Spleen (tissue), 7 donors: ENCODE measurements around the gene ATXN7L1.

ENCODE experiments used
- POLR2A ChIP-seq, 3 donors: fragments of 450-650 bp; IDR thresholded peaks; one replicate each; pipeline ENCODE4 v1.5.1; 2017; ENCODE audit warnings: antibody characterized with exemption in 3 of 3, mild to moderate bottlenecking in 1 of 3
- POLR2AphosphoS5 ChIP-seq, 3 donors: sonication (generic); formaldehyde crosslinking; IDR thresholded peaks; one replicate each; pipeline ENCODE4 v1.5.1; 2017; ENCODE audit warnings: antibody characterized with exemption in 3 of 3
- TF ChIP-seq, protein P1 (sequence below), 11 experiments: fragments of 200-600 bp in 7 of 11; fragments of 450-650 bp in 4 of 11; sonication (generic) in 4 of 11; IDR thresholded peaks in 8 of 11; conservative IDR thresholded peaks in 3 of 11; 1 replicate in 7 of 11; 2 replicates in 4 of 11; pipeline versions ENCODE4 v1.4.0 to v1.8.0; 2016 to 2021; ENCODE audit warnings: antibody characterized with exemption in 11 of 11, inconsistent platforms in 4 of 11, mild to moderate bottlenecking in 1 of 11
- donor health status: DM: no; HTN: no; CAD: no; lungs with moderate emphysema.
- donor health status: DM: no; HTN: no; CAD: no.
- donor health status: DM: no; HTN: no; CAD: no.

GRCh38 chr7:105583061-105583460 lies 293.3 kb downstream of the ATXN7L1 start:
- TF ChIP-seq, protein P1, sequence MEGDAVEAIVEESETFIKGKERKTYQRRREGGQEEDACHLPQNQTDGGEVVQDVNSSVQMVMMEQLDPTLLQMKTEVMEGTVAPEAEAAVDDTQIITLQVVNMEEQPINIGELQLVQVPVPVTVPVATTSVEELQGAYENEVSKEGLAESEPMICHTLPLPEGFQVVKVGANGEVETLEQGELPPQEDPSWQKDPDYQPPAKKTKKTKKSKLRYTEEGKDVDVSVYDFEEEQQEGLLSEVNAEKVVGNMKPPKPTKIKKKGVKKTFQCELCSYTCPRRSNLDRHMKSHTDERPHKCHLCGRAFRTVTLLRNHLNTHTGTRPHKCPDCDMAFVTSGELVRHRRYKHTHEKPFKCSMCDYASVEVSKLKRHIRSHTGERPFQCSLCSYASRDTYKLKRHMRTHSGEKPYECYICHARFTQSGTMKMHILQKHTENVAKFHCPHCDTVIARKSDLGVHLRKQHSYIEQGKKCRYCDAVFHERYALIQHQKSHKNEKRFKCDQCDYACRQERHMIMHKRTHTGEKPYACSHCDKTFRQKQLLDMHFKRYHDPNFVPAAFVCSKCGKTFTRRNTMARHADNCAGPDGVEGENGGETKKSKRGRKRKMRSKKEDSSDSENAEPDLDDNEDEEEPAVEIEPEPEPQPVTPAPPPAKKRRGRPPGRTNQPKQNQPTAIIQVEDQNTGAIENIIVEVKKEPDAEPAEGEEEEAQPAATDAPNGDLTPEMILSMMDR (IDR thresholded peaks at IDR 0.05 in 8 of 11, conservative IDR thresholded peaks at IDR 0.05 in 3 of 11): no peak
- TF ChIP-seq POLR2A (IDR thresholded peaks at IDR 0.05) (no peak), POLR2AphosphoS5 (IDR thresholded peaks at IDR 0.05) (no peak)
